Measurements from ENCODE around the gene CRK.

DNA sequence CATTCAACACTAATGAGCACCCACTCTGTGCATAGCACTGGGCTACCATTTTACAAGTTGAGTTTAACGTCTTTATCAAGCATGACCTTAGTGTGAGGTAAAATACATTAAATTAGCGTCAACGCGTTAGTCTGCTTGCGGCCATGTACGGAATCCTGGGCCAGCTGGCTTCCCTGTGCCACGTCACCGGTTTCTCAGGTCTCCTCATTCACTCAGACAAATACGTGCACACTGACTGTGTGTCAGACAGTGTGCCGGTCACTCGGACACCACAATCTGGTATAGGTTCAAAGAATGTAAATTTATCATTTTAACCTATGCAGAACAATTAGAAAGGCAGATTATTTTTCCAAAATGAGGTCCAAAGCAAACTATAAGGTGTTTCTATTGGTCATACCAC is 34.6 kb downstream of the CRK start:
- TF ChIP-seq EP300 (IDR thresholded peaks at IDR 0.05; ENCODE audit: borderline replicate concordance): no peak
- TF ChIP-seq, protein P1, sequence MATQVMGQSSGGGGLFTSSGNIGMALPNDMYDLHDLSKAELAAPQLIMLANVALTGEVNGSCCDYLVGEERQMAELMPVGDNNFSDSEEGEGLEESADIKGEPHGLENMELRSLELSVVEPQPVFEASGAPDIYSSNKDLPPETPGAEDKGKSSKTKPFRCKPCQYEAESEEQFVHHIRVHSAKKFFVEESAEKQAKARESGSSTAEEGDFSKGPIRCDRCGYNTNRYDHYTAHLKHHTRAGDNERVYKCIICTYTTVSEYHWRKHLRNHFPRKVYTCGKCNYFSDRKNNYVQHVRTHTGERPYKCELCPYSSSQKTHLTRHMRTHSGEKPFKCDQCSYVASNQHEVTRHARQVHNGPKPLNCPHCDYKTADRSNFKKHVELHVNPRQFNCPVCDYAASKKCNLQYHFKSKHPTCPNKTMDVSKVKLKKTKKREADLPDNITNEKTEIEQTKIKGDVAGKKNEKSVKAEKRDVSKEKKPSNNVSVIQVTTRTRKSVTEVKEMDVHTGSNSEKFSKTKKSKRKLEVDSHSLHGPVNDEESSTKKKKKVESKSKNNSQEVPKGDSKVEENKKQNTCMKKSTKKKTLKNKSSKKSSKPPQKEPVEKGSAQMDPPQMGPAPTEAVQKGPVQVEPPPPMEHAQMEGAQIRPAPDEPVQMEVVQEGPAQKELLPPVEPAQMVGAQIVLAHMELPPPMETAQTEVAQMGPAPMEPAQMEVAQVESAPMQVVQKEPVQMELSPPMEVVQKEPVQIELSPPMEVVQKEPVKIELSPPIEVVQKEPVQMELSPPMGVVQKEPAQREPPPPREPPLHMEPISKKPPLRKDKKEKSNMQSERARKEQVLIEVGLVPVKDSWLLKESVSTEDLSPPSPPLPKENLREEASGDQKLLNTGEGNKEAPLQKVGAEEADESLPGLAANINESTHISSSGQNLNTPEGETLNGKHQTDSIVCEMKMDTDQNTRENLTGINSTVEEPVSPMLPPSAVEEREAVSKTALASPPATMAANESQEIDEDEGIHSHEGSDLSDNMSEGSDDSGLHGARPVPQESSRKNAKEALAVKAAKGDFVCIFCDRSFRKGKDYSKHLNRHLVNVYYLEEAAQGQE (IDR thresholded peaks at IDR 0.05; ENCODE audit: low read depth): no peak
- no peak for TF ChIP-seq CREB1 (IDR thresholded peaks at IDR 0.05; ENCODE audit: low read depth)
- TF ChIP-seq TAF1 (IDR thresholded peaks at IDR 0.05; ENCODE audit: low read depth): no peak
- no peak for TF ChIP-seq YY1 (IDR thresholded peaks at IDR 0.05; ENCODE audit: low read depth)
- TF ChIP-seq, protein P2, sequence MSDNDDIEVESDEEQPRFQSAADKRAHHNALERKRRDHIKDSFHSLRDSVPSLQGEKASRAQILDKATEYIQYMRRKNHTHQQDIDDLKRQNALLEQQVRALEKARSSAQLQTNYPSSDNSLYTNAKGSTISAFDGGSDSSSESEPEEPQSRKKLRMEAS (IDR thresholded peaks at IDR 0.05): no peak
- no peak for TF ChIP-seq ZBTB7A (IDR thresholded peaks at IDR 0.05; ENCODE audit: low read depth)
- TF ChIP-seq EGR1 (IDR thresholded peaks at IDR 0.05): no peak

All from Ishikawa (cell line).